ENCODE data around the gene BBC3.

DNA sequence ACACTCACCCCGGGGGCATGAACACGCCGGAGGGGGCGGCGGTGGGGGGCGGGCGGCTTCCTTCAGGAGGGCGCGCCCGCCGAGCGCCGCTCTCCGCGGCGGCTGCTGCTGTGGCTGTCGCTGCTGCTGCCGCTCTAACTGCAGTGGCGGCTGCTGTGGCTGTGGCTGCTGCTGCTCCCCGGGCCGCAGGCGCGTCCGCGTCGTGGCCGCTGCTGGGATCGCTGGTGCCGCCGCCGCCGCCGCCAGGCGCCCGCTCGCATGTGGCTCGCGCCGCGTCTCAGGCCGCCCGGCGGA lies at the start of gene BBC3:
- TF ChIP-seq POLR2A (IDR thresholded peaks at IDR 0.05; ENCODE audit: low read depth, low read length) = no peak; the same call in 1 of the 2 replicates
- TF ChIP-seq, protein P1, sequence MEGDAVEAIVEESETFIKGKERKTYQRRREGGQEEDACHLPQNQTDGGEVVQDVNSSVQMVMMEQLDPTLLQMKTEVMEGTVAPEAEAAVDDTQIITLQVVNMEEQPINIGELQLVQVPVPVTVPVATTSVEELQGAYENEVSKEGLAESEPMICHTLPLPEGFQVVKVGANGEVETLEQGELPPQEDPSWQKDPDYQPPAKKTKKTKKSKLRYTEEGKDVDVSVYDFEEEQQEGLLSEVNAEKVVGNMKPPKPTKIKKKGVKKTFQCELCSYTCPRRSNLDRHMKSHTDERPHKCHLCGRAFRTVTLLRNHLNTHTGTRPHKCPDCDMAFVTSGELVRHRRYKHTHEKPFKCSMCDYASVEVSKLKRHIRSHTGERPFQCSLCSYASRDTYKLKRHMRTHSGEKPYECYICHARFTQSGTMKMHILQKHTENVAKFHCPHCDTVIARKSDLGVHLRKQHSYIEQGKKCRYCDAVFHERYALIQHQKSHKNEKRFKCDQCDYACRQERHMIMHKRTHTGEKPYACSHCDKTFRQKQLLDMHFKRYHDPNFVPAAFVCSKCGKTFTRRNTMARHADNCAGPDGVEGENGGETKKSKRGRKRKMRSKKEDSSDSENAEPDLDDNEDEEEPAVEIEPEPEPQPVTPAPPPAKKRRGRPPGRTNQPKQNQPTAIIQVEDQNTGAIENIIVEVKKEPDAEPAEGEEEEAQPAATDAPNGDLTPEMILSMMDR (conservative IDR thresholded peaks at IDR 0.05; ENCODE audit: low read depth, low read length) = no peak
- no peak for TF ChIP-seq RCOR1 (IDR thresholded peaks at IDR 0.05; ENCODE audit: insufficient replicate concordance, low read length)
- no peak for TF ChIP-seq FOS (IDR thresholded peaks at IDR 0.05; ENCODE audit: low read depth, low read length)
- TF ChIP-seq, protein P2, sequence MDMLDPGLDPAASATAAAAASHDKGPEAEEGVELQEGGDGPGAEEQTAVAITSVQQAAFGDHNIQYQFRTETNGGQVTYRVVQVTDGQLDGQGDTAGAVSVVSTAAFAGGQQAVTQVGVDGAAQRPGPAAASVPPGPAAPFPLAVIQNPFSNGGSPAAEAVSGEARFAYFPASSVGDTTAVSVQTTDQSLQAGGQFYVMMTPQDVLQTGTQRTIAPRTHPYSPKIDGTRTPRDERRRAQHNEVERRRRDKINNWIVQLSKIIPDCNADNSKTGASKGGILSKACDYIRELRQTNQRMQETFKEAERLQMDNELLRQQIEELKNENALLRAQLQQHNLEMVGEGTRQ (IDR thresholded peaks at IDR 0.05; ENCODE audit: low read depth, low read length) = no peak
- no peak for TF ChIP-seq NFE2L2 (IDR thresholded peaks at IDR 0.05; ENCODE audit: low read depth, low read length)
